IPS-NIHi7 (cell line): ENCODE results near the gene CNTNAP5.

Experiments
- DNase-seq: peaks from one replicate; pipeline ENCODE4 v3.0.0; 2012; ENCODE audit warnings: mixed read lengths; ENCODE audit errors: extremely low spot score

Gene CNTNAP5

DNA sequence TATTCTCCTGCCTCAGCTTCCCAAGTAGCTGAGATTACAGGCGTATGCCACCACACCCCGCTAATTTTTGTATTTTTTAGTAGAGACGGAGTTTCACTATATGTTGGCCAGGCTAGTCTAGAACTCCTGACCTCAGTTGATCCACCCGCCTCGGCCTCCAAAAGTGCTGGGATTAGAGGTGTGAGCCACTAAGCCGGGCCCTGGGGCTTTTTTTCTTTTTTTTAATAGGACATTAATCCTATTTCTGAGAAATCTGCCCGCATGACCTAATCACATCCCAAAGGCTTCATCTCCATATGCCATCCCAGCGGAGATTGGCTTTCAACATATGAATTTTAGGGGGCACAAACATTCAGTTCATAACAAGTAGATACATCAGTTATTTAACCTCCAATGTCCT, 128.6 kb downstream of the CNTNAP5 start:
- DNase-seq: no peak

DNA sequence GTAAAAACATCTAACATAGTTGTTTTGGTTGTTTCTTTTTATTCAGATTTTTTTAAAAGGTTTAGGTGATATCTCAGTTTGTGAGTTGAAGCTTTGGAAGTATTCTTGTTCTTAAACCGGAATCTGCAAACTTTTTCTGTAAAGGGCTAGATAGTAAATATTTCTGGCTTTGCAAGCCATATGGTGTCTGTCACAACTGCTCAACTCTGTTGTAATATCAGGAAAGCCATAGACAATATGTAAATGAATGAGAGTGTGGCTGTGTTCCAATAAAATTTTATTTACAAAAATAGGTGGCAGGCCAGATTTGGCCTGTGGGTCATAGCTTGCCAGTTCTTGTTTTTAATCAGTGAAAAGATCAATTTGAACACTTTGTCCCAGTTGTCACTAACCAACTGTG, 134.1 kb downstream of the CNTNAP5 start:
- DNase-seq: no peak

DNA sequence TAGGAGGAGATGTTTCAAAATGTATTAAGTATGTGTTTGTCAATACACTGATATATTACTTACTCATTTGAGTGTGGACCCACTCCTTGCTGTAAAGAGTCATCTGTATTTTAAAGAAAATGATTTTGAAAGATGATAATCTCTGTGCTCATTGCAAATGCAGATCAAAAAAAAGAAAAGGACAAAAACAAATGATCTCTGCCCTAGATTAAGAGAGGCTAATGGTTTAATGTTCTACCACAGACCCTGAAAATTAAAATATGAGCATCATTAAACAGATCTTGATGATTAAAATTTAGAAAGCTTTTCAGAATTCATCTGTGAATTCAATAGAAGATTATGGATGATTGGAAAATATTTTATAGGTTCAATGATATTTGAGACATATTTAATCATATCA, 136.5 kb downstream of the CNTNAP5 start:
- DNase-seq: no peak

DNA sequence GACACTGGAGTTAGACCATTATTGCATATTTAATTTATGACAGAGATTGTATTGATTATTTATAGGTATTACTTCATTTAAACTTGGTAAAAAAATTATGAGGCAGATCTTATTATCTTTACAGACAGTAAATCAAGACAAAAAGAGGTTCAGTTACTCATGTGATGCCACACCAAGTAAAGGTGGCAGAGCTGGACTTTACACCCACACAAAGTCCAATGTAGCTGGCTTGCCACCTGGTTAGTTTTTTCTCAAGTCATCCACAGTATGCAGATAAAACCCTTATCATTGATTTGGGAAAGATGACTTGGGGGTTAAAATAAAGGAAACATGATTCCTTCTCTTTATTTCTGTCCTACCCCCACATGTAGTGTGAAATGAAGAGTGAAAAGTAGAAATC, 137.2 kb downstream of the CNTNAP5 start:
- no peak for DNase-seq

DNA sequence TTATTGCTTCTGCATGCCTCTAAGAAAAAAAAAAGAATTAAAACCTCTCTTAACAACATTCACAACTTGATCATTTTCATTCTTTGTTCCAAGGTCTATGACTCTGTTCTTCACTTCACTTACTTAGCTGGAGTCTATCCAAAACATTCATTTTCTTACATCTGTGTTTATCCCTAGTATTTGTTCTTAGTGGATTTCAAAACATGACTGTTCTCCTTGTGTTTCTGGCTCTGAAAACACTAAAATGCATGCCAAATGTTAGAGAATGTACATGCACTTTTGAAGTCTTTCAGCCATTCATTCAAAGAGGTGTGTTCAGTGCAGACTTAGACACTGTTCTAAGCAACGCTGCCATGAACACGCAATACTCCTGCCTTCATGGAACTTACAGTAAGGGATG, 138.8 kb downstream of the CNTNAP5 start:
- no peak for DNase-seq

DNA sequence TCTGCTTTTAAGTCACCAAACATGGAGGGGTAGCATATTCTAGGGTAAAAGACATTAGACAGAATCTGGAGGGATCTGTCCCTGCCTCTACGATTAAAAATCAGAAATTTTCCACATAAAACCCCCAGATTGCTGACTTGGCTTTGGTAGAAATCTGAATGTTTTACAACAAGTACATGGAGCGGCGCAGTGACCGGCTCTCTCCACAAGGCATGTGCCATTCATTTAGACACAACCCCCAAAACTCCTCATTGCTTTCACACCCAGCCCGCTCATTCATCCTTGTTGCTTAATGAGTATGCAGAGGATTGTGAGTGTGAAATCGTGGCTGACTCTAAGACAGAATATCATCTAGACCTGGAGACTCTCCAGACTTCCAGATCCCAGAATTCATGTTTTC, 140.6 kb downstream of the CNTNAP5 start:
- DNase-seq: no peak

DNA sequence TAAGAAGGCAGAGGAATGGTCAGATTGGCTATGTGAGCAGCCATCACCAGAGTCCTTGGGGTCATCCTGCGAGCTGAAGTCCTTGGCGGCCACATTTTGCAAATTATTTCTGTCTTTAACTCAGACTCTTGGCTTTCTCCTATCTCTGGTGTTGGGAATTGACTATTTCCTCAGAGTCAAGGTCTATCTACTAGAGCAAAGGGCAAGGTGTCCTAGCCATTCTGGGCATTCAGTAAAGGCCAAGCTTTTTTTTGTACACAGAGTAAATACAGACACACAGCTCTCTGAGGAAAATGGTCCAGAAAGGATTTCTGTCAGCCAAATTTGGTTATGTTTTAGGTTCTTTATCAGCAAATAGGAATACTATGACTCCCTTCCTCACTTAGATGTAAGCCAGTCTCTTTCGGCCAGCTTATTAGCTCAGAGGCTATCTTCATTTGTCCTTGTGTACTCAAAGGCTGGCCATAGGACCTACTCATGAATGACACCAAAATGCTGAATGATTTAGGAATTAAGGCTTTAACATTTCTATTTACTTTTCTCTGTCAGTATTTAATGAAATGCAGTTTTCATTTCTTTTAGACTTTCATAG, 146.5 kb downstream of the CNTNAP5 start:
- no peak for DNase-seq

DNA sequence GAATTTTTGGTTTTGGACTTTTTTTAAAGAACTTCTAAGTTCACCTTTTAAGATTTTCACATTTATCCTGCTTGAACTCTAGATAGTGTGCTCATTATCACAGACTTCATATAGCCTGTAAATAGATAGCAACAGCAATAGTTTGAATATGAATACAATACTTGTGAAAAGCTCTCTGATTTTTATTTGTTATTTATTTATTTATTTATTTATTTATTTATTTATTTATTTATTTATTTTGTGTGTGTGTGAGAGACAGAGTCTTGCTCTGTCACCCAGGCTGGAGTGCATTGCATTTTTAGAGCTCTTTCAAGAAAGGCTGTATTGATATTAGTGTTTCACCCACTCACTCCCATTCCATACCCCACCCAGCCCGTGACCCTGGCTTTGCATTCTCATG, 153.6 kb downstream of the CNTNAP5 start:
- DNase-seq: no peak

DNA sequence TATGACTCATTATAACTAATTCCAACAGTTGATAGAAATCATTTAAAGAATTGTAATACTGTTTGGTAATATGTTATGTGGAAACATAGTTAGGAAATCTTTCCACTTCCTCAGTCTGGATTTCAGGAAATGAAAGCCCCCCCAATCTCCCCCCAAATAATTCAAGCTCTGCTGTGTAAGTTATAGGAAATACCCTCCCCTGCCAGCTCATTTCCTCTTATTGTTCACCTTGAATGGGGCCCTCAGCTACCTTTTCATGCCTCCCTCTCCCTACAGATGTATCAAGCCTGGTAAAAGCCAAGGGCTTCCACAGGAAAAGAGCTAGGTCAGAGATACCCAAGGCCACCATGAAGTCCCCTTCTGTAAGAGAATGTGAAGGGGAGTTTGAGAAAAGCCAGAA, 155.5 kb downstream of the CNTNAP5 start:
- DNase-seq: no peak

DNA sequence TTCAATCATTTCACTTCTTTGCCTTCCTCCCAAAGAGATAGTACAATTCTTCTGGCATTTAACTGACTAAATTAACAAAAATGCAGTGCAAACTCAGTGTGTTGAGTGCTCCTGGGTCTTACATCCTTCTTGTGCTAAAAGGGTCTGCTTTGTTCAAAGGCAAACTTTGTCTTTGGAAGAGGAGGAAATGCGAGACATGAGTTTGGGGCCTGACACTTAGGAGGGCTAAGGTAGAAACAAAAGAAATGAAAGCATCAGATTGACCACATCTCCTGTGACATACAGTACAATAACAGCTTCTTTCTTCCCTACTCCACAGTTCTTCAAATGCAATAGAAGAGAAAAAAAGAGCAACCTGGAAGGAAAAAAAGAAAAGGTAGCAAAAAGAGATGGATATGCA, 161.7 kb downstream of the CNTNAP5 start:
- no peak for DNase-seq

DNA sequence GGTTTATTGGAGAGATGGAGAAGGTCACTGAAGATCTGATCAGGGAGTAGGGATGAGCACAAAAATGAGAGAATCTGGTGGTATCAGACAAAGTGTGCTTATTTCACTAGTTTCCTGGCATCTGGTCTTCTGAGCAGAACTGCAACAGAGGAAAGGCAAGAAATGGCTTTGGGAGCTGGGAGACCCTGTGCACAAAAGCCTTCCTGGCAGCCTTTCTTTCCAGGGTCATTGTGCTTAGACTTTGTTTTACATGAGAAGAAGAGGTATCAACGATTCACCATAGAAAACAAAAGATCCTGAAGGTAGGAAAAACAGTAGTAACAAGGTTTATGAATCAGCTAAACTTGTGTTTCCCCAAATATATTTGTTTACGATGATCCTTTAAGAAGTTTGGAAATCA, 162.9 kb downstream of the CNTNAP5 start:
- peak; percentile 21 for DNase-seq

DNA sequence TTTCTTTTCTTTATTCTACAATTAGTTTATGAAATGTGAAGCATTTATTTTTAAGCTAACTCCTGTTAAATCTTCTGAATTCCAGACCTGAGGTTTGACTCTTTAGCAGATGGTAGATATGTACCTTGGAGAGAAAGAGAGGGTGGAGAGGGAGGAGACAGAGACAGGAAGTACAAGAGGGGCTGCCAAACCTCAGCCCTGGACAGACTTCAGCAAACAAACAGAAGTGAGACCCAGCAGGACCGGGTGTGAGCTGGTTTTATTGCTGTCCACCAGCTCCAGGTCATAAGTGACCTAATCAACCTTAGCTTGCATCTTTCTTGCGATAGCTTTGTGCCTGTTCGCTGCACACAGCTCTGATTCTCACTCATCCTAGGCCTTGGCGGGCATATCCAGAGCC, 168.6 kb downstream of the CNTNAP5 start:
- no peak for DNase-seq

DNA sequence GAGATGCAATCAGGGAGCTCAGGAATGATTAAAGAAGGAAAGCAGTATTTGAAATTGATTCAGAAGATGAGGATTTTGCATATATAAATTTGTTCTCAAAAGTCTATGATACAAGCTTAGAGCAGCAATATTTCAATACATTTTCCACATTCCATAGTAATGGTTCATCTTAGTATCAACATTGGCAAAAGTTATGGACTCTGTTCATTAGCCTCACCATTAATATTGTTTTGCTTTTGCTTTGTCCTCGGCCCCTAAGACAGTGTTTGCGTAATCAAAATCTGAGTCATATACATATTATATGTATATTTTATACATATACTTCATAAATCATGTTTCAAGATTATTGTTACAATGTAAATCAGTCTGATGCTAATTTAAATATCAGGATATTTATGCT, 176.6 kb downstream of the CNTNAP5 start:
- no peak for DNase-seq

DNA sequence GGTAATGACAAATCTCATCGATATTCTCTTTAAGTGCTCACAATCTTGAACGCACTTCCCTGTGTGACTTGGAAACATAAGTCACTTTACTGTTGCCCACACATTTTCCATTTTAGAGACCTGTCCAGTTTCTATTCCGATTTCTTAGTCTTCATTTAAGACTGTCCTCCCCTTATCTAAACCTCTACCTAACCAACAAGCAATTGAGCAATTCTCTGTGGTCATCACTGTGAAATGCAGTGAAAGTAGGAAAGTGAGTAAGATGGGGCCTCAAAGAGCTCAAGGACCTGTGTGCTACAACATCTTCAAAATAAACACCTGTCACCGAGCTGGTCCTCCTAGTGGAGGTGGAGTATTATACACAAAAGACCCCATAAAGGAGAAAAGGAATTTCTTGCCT, 184.4 kb downstream of the CNTNAP5 start:
- DNase-seq: no peak

DNA sequence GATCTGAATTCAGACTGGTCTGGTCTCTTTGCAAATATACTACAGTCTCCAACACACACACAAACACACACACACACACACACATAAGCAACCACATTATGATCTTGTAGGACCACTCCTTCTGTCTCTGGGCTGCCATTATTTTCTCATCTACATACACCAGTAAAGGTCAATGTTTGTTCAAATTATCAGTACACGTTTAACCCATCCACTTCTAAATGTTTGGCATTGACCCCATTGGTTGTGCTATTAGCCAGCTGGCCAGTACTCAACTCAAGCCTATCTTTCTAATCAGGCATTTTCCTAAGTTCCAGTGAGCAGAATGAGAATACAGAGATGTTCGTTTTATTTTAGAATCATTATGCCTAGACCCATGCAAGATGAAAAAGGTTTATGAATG, 186.4 kb downstream of the CNTNAP5 start:
- DNase-seq: no peak

DNA sequence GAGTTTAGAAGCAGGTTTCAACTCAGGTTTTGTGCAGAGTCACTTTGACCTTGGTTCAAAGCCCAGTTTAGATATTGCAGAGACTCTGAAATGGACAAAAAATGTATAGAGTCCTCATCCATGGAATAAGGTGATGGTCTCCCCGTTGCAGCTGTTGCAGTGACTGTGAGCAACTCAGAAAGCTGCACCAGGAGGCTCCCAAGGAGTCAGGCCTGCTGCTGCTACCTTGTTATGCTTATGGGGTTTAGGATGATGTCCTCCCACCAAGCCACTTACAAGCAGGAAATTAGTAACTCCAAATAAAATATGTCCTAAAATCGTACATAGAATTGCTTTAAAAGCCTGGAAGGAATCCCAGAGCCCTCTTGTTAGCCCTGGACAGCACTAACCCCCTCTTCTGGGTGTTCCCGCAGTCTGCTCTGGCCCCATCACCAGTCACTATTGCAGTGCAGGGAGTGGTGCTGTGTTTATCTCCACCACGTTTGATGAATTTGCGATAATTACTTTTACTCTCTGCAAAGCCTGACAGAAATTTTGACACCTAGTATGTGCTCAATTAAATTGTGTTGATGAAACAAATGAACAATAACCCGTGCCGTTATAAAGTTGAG, 189.0 kb downstream of the CNTNAP5 start:
- no peak for DNase-seq

DNA sequence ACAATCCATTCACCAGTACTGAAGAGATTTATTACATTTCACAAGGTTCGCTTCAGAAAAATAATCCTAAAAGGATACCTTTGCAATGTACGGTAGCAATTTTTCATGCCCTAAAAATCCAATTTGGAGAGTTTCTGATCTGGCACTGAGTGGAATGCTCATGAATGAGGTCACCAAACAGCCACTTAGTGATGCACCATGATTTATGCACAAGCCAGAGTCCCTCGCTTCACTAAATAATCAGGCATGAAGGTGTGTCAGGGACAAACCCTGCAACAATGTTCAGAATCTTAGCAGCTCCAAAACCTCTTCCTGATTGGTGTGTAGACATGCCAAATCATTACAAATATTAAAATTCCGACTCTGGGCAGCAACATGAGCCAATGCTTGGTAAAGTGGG, 221.1 kb downstream of the CNTNAP5 start:
- no peak for DNase-seq

DNA sequence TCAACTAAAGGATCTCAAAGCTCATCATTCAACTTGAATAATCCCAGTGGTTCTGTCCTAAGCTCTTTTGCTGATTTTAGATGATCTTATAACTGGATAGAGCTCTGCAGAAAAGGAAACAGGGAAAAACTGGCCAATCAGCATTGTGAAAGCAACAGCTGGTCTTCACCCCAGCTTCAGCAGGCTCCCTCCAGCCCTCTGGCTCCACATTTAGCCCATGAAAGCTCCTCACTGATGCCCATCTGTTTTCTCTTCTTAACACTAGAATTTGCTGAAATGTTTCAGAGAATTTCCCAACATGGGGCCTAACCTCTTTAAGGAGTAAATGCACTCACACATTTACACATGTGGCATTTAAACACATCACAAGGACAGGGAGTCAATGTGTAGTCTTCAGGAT, 223.3 kb downstream of the CNTNAP5 start:
- no peak for DNase-seq

DNA sequence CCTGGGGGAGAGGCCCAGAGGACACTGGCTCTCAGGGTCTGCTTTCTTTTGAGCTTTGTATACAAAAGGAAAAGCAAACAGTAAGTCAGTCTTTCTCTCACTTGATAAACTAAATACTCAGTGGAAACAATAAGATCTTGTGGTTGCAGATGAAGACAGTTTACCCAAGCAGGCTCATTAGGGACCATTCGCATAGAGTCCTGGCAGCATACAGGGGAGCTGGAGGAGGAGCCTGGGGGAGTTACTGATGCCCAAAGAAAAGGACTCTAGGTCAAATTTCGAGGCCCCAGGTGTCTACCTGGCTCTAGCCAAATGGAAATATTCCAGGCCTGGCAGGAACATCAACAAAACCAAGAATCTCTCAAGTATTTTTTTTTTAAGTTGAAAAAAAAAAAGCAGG, 225.3 kb downstream of the CNTNAP5 start:
- DNase-seq: no peak

DNA sequence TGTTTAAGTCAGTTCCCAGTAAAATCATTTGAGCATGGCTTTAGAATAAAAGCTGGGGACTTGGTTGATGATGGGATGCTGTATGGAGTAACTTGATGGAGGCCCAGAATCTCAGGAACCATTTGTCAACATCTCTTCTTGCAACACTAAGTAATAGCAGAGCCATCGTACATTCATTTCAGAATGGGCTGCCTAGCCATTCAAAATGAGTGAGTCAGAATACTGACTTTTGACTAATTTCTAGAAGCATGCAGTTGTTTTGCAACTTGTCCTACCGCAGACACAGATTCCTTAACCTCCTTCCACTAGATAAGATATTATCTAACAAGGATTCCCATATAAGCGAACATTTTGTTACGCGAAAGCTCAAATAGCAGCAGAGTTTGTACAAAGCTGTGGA, 229.5 kb downstream of the CNTNAP5 start:
- DNase-seq: no peak

DNA sequence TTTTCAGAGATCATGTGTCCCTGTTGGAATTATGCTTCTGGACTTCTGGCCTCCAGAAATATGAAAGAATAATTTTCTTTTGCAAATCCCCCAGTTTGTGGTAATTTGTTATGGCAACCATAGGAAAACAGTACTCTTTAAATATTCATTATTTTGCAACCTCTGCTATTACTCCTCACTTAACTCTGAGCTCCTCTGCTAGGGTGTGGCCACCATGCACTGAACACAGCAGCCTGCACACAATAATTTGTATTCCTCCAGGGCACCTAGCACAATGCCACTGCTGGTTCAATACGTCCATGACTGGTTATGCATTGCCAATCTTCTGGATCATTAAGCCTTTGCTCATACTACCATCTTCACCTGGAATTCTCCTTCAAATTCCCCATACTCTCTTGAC, 232.0 kb downstream of the CNTNAP5 start:
- no peak for DNase-seq

DNA sequence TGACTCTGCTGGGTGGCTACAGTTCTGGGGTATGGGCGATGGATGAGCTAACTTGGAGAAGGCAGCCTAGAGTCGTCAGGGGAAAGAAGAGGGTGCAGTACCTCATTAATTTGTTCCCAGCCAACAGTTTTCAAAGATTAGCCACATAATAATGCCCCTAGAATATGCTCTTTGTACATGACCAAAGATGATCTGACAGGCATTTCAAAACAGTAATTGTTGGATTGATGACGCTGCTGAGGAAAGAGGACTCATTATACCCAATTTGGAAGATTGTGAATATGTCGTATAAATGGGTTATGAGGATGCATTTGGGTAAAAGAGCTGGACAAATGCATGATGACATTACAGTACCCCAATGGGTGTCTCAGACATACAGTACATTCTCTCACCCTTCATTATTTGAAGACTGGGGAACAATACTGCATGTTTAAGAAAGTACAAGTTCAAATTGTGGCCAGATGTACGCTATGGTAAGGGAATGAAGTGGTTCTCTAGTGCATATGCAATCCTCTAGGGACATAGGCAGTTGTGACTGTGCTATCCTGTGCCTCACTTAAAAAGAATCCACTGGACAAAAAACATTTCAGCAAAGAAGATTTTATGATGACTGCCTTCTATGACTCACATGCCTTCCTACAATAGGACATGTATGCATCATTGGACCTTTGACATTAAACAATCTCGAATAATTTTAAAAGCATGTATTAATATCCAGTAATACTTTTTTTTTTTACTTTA, 233.2 kb downstream of the CNTNAP5 start:
- no peak for DNase-seq

DNA sequence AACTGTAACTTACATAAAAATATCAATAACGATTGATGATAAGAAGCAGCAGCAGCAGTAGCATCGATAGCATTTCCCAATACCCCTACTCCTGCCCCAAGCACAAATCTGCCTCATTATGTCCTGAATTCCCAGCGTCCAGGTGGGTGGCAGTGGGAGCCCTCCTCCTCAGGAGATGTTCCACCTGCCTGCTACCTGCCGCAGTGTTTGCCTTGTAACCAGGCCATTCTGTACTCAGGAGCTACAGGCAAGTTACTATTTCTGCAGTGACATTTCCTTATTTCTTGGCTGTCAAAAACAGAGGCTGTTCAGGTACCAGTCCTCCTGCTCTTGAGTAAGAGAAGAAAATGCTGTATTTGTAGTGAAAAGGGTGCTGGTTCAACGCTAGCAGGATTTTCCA, 236.4 kb downstream of the CNTNAP5 start:
- DNase-seq: no peak
